Mammary epithelial cell (primary cell): ENCODE results near the gene GRIN2C.

ENCODE experiments used
- CTCF ChIP-seq, 2 donors: IDR thresholded peaks in 1 of 2; conservative IDR thresholded peaks in 1 of 2; 2 replicates each; pipeline ENCODE4 v1.5.1; 2011 to 2012; ENCODE audit warnings: inconsistent platforms in 2 of 2, low read length in 2 of 2, mild to moderate bottlenecking in 2 of 2, control low read depth in 1 of 2, low read depth in 1 of 2; ENCODE audit not compliant: insufficient read depth in 1 of 2; ENCODE audit errors: extremely low read depth in 1 of 2
- EZH2 ChIP-seq: IDR thresholded peaks from 2 replicates; pipeline ENCODE4 v1.6.1; 2012; ENCODE audit warnings: low read length, inconsistent platforms, borderline replicate concordance

- TF ChIP-seq CTCF (conservative IDR thresholded peaks at IDR 0.05 in 1 of 2, IDR thresholded peaks at IDR 0.05 in 1 of 2; ENCODE audit: extremely low read depth in 1 of 2, insufficient read depth in 1 of 2, low read depth in 1 of 2, low read length in 2 of 2) (no peak), EZH2 (no peak)
Measured at GRCh38 chr17:74831444-74832146, 28.1 kb downstream of the GRIN2C start.
